OCI-LY1 (cell line): Measurements from ENCODE around the gene KNSTRN.

Experiments
- EZH2 ChIP-seq: fragments of 200-600 bp; sonication (generic), shearing (Covaris generic); IDR thresholded peaks from 2 replicates; pipeline ENCODE4 v1.8.0; 2017; ENCODE audit warnings: borderline replicate concordance, mixed run types, mild to moderate bottlenecking, antibody characterized with exemption, low read length, moderate library complexity, mixed read lengths
- TF ChIP-seq, protein P1 (sequence below): fragments of 200-600 bp; sonication (generic), shearing (Covaris generic); IDR thresholded peaks from 2 replicates; pipeline ENCODE4 v1.5.1; 2017; ENCODE audit warnings: mild to moderate bottlenecking, antibody characterized with exemption, low read length, moderate library complexity, mixed read lengths

DNA sequence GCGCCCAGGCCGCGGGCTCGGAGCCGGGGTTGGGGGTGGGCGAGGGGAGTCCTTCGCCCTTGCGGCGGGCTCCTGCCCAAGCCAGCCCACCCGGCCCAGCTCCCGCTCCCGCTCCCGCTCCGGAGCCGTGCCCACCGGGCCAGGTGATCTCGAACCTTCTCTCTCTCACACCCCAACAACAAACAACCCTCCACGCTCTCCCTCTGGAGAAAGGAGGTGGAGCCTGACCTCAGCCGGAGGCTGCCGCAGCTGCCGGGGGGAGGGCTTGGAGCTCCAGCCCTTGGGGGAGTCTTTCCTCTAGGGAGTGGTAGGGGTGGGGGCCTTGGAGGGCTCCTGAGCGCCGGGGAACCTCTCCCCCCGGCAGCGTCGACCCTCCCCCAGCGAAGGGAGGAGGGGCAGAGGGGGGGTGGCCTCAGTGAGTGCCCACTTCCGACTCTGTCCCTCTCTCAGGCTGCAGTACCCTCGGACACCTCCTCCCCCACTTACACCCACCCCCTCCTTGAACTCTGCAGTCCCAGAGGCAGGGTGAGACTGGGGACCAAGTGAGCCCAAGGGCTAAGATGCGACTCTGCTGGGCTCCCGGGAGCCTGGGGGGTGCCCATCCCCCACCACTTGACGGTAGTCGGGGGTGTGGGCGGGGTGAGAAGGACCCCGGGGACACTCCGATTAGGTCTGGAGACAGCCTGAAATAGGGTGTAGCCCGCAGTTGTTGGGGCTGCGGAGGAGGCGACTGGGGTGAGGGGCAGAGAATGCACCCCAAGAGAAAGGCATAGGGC lies 53.8 kb downstream of the KNSTRN start:
- TF ChIP-seq, protein P1, sequence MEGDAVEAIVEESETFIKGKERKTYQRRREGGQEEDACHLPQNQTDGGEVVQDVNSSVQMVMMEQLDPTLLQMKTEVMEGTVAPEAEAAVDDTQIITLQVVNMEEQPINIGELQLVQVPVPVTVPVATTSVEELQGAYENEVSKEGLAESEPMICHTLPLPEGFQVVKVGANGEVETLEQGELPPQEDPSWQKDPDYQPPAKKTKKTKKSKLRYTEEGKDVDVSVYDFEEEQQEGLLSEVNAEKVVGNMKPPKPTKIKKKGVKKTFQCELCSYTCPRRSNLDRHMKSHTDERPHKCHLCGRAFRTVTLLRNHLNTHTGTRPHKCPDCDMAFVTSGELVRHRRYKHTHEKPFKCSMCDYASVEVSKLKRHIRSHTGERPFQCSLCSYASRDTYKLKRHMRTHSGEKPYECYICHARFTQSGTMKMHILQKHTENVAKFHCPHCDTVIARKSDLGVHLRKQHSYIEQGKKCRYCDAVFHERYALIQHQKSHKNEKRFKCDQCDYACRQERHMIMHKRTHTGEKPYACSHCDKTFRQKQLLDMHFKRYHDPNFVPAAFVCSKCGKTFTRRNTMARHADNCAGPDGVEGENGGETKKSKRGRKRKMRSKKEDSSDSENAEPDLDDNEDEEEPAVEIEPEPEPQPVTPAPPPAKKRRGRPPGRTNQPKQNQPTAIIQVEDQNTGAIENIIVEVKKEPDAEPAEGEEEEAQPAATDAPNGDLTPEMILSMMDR = no peak
- TF ChIP-seq EZH2 = no peak
